Cardiac septum (tissue), 1 donor: ENCODE data around the gene GDF9. TPM values are rescaled to one million over a fixed set of nuclear protein-coding genes. Genes with fewer than 3 reads are reported as not detected.
"Not testable (repeated sequence)": the region's sequence is repeated elsewhere in the genome, so short reads cannot be mapped to it uniquely, and the experiment has no call there.

Experiments used
- DNase-seq: peaks from one replicate; pipeline ENCODE4 v3.0.0-alpha.2; 2020; ENCODE audit warnings: low spot score
- intact Hi-C: fragments of 100-400 bp; cut with DNase I; formaldehyde crosslinking; loops from one replicate; pipeline ENCODE4 v1.14.0; 2022
- total RNA-seq: library from RNA; stranded (reverse); fragmentation: NEBNext Ultra II Directional; extraction: Animal tissue kit (Norgen Biotek cat#: 25700); gene quantifications from one replicate; pipeline ENCODE4 v1.2.1, GENCODE V29; 2021
- donor health status: DM: no; HTN: no; CAD: no.

The GDF9 gene
- total RNA-seq, 1 donor from 2014 or later, result 0.43 TPM

DNA sequence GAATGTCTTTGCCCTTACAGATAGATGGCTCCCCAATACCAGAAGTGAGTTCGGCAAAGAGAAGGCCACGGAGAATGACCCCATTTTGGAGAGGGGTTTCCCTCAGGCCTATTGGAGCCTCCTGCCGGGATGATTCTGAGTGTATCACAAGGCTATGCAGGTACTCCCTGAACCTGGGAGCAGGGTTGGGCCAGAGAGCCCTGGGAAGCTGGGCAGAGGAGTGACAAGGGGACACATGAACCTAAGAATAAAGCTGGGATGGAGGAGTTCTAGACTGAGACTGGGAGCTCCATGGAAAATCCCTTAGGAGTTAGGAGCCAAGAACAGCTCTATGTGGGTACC is 7.6 kb upstream of the GDF9 start:
- DNase-seq, result no peak
- intact Hi-C loops, result no loop called here

DNA sequence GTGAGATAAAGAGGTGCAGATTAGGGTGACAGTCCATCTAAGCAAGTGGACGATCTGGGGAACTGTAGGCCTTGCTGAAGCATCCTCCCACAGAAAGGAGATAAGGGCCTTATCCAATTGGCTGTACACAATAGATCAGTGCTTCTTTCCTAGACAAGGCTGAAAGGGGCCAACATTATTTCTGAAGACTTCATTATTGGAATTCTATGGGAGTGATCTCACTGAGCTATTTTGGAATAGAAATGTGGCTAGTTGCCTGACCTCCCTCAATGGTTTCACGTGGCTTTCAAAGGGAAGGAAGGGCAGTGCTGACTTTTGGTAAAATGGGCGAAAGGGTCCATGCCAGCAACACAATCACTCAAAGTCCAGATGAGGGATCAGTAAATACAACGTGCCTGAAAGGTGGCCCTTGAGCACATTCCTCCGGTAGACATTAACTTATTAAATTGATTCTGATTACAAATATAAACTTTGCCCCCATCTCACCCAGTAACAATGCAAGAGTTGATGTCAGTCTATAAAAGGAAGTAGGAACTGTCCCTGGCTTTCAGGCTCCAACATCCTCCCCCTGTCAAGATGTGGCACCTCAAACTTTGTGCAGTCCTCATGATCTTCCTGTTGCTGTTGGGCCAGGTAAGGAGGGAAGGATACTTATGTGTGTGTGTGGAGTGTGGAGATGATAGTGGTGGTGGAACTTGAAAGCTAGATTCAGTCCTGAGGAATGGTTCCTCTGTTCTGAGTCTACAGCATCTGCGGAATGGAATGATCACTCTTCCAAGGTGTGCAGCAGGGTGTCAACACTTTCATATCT is 7.1 kb upstream of the GDF9 start, which contains the start of gene LEAP2:
LEAP2 (plus strand) TSS at position 550 of the 811 bp plus-strand sequence; CDS start at position 577, 27 bp downstream.
- intact Hi-C loops, result no loop called here
- DNase-seq, result no peak

- intact Hi-C loops, result no loop called here
- no peak for DNase-seq
Observed at GRCh38 chr5:132872788-132873118, 6.5 kb upstream of the GDF9 start.

GRCh38 chr5:132871459-132872284 is 5.4 kb upstream of the GDF9 start:
- intact Hi-C loops, result no loop called here

GRCh38 chr5:132870801-132871200 is 4.5 kb upstream of the GDF9 start:
- intact Hi-C loops, result no loop called here

More at GRCh38 chr5:132871459-132872284, 5.4 kb upstream of the GDF9 start:
- DNase-seq, result no peak

DNA sequence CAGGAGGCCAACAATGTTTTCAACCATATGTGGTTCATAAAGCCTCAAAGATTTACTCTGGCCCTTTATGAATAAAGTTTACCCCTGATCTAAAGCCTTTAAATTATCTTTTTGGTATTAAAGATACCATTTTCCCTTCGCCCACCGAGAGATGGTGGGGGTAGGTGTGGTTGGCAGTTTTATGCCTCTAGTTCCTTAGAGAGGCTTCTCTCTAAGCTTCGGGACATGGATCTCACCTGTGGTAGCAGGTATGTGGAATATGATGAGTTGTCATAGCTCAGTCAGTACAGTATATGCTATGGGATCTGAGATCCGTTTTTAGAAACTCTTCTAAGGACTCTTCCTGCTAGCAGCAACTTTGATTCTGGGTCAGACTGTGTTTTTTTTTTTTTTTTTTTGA is 2.5 kb upstream of the GDF9 start:
- DNase-seq, result no peak
- intact Hi-C loops, result loop anchor here (5.0 to 10.0 kb wide), 2 partner anchors 94 to 184 kb away; partner anchors contain the start of genes HSPA4 and SEPTIN8

More at GRCh38 chr5:132870801-132871200, 4.5 kb upstream of the GDF9 start:
- no peak for DNase-seq

DNA sequence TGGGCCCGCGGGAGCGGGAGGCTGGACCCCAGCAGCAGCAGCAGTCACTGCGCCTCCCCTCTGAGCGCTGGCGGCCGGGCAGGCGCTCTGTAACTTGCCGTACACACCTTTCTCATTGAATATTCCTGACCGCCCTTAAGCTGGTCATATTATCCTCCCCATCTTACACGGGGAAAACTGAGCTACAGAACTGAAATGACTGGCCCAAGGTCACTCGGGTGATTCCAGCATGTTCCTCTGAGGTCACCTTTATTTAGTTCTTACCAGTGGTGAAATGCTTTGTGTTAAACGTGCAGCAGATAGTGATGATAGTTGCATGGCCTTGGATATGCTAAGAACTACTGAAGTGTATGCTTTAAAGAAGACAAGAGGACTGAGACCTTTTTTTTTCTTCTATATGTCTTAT is 780 bp upstream of the GDF9 start:
- intact Hi-C loops, result loop anchor here (2.0 to 10.0 kb wide), 3 partner anchors 36 to 185 kb away; partner anchors contain the start of genes HSPA4, SEPTIN8 and SHROOM1
- no peak for DNase-seq

- DNase-seq, result no peak
- intact Hi-C loops, result loop anchor here (1.0 to 10.0 kb wide), 4 partner anchors 35 to 186 kb away; partner anchors contain the start of genes AFF4, HSPA4, SEPTIN8 and SHROOM1
Observed at GRCh38 chr5:132865668-132866341, 464 bp downstream of the GDF9 start.

- no peak for DNase-seq
- intact Hi-C loops, result loop anchor here (10.0 kb wide), 1 partner anchor 86 kb away; the partner anchor contains the start of gene SEPTIN8
Observed at GRCh38 chr5:132860742-132861141, 5.5 kb downstream of the GDF9 start.

DNA sequence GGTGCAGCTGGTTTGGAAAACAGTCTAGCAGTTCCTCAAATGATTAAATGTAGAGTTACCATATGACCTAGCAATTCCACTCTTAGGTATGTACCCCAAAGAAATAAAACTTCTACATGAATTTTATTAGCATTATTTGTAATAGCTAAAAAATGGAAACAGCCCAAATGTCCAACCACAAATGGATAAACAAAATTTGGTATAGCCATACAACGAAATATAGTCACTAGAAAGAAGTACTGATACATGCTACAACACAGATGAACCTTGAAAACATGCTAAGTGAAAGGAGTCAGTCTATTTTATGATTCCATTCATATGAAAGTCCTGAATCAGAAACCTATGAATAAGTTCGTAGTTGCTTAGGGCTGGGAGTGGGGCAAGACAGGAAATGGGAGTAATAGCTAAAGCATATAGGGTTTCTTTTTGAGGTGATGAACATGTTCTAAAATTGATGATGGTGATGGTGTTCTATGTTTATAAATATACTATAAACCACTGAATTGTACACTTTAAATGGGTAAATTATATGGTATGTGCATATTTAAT is 6.3 kb downstream of the GDF9 start:
- no peak for DNase-seq
- intact Hi-C loops, result loop anchor here (10.0 kb wide), 1 partner anchor 85 kb away; the partner anchor contains the start of gene SEPTIN8

DNA sequence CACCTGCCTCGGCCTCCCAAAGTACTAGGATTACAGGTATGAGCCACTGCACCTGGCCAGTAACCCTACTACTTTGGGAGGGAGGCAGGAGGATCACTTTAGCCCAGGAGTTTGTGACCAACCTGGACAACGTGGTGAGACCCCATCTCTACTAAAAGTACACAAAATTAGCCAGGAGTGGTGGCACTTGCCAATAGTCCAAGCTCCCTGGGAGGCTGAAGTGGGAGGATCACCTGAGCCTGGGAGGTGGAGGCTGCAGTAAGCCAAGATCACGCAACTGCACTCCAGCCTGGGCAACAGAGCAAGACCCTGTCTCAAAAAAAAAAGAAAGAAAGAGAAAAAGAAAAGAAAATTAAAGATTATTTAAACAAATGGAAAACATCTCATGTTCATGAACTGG is 10.3 kb downstream of the GDF9 start:
- intact Hi-C loops, result no loop called here

GRCh38 chr5:132854992-132855391 is 11.3 kb downstream of the GDF9 start:
- DNase-seq, intact Hi-C loops: not testable (repeated sequence)

More for the DNA sequence above, 10.3 kb downstream of the GDF9 start:
- DNase-seq, result no peak

- intact Hi-C loops, result no loop called here
- DNase-seq, result no peak
Observed at GRCh38 chr5:132854301-132854700, 12.0 kb downstream of the GDF9 start.

DNA sequence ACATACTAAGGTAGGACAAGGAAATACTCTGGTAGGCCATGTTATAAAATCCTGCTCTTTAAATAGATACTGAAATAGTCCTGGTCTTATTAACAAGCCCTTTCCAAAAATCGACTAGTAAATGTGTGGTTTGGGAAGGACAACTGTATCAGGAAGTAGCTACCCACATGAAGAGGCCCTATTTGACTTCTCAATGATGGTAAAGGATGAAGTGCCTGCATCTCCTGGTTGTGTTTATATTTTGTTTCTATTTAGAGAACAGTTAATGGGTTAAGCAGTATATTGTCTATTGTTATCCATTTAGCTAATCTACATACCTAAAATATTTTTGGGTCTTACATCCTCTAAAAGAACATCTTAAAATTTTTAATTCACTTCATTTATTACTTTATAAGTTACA is 12.5 kb downstream of the GDF9 start:
- DNase-seq, result no peak
- intact Hi-C loops, result no loop called here

- intact Hi-C loops, result no loop called here
- DNase-seq, result no peak
Observed at GRCh38 chr5:132853323-132853722, 12.9 kb downstream of the GDF9 start.

GRCh38 chr5:132850066-132850465 is 16.2 kb downstream of the GDF9 start:
- intact Hi-C loops, result no loop called here
- no peak for DNase-seq

DNA sequence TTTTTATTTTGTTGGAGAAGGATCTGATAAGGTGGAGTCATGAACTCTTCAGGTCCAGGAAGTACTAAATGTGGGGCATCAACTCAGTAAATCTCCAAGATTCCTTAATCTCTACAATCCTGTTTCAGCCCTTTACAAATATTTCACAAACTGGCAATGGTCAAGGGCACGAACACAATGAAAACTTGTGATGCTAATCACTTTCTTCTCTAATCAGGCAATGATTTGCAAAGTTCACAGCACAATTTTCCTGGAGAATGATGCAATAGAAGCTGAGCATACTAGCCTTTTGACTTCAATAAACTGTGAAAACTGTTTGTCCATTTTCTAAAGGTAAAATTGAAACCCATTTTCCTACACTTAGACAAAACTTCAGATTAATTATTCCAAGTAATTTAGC is 16.9 kb downstream of the GDF9 start:
- no peak for DNase-seq
- intact Hi-C loops, result no loop called here

- DNase-seq, result no peak
- intact Hi-C loops, result no loop called here
Observed at GRCh38 chr5:132848270-132848669, 18.0 kb downstream of the GDF9 start.

GRCh38 chr5:132841305-132841704 is 25.0 kb downstream of the GDF9 start:
- no peak for DNase-seq
- intact Hi-C loops, result no loop called here
